HepG2 (cell line): ENCODE results near the gene PDK2.

Experiments used
- EZH2 ChIP-seq: conservative IDR thresholded peaks from 2 replicates; pipeline ENCODE4 v1.6.1; 2012; ENCODE audit warnings: mild to moderate bottlenecking, low read depth, low read length, moderate library complexity
- GATAD2A ChIP-seq: IDR thresholded peaks from 2 replicates; pipeline ENCODE4 v1.6.1; 2016
- HOXA5 ChIP-seq: sonication (generic); formaldehyde crosslinking; IDR thresholded peaks from 2 replicates; pipeline ENCODE4 v1.4.0; 2020; ENCODE audit warnings: missing genetic modification reagents
- POLR2AphosphoS5 ChIP-seq: IDR thresholded peaks from 2 replicates; pipeline ENCODE4 v1.6.1; 2012; ENCODE audit warnings: low read depth, low read length
- SOX6 ChIP-seq, 2 experiments: fragments of 450-650 bp in 1 of 2; sonication (generic) in 1 of 2; formaldehyde crosslinking in 1 of 2; IDR thresholded peaks; 2 replicates each; pipeline versions ENCODE4 v1.4.0 to v1.6.1; 2017 to 2020; ENCODE audit warnings: antibody characterized with exemption in 1 of 2, mild to moderate bottlenecking in 1 of 2, missing genetic modification reagents in 1 of 2
- TOPORS ChIP-seq: sonication (generic); formaldehyde crosslinking; IDR thresholded peaks from 2 replicates; pipeline ENCODE4 v1.8.0; 2023; ENCODE audit warnings: mild to moderate bottlenecking, missing genetic modification reagents
- ZKSCAN1 ChIP-seq: fragments of 150-350 bp; IDR thresholded peaks from 2 replicates; pipeline ENCODE4 v1.6.1; 2014; ENCODE audit warnings: low read length
- ZSCAN29 ChIP-seq: sonication (generic); formaldehyde crosslinking; conservative IDR thresholded peaks from 2 replicates; pipeline ENCODE4 v1.4.0; 2020; ENCODE audit warnings: mild to moderate bottlenecking, missing genetic modification reagents
- TF ChIP-seq, protein P1 (sequence below): sonication (generic); formaldehyde crosslinking; IDR thresholded peaks from 2 replicates; pipeline ENCODE4 v1.4.0; 2020; ENCODE audit warnings: missing genetic modification reagents, borderline replicate concordance
- TF ChIP-seq, protein P2 (sequence below): sonication (generic); formaldehyde crosslinking; IDR thresholded peaks from 2 replicates; pipeline ENCODE4 v1.5.0; 2020; ENCODE audit warnings: mild to moderate bottlenecking, missing genetic modification reagents, moderate library complexity
- TF ChIP-seq, protein P3 (sequence below): sonication (generic); formaldehyde crosslinking; IDR thresholded peaks from 2 replicates; pipeline ENCODE4 v1.4.0; 2020; ENCODE audit warnings: missing genetic modification reagents
- TF ChIP-seq, protein P4 (sequence below): sonication (generic); formaldehyde crosslinking; IDR thresholded peaks from 2 replicates; pipeline ENCODE4 v1.8.1; 2023; ENCODE audit warnings: mild to moderate bottlenecking, inconsistent platforms, moderate library complexity, missing genetic modification reagents, borderline replicate concordance
- TF ChIP-seq, protein P5 (sequence below): sonication (generic); formaldehyde crosslinking; IDR thresholded peaks from 2 replicates; pipeline ENCODE4 v1.4.0; 2020; ENCODE audit warnings: mild to moderate bottlenecking, missing genetic modification reagents

- no peak for TF ChIP-seq SOX6 (IDR thresholded peaks at IDR 0.05)
- TF ChIP-seq SOX6 (CRISPR knock-in tag; IDR thresholded peaks at IDR 0.05): no peak
- TF ChIP-seq ZKSCAN1: no peak
- TF ChIP-seq POLR2AphosphoS5: no peak
- TF ChIP-seq HOXA5: no peak
- TF ChIP-seq, protein P1, sequence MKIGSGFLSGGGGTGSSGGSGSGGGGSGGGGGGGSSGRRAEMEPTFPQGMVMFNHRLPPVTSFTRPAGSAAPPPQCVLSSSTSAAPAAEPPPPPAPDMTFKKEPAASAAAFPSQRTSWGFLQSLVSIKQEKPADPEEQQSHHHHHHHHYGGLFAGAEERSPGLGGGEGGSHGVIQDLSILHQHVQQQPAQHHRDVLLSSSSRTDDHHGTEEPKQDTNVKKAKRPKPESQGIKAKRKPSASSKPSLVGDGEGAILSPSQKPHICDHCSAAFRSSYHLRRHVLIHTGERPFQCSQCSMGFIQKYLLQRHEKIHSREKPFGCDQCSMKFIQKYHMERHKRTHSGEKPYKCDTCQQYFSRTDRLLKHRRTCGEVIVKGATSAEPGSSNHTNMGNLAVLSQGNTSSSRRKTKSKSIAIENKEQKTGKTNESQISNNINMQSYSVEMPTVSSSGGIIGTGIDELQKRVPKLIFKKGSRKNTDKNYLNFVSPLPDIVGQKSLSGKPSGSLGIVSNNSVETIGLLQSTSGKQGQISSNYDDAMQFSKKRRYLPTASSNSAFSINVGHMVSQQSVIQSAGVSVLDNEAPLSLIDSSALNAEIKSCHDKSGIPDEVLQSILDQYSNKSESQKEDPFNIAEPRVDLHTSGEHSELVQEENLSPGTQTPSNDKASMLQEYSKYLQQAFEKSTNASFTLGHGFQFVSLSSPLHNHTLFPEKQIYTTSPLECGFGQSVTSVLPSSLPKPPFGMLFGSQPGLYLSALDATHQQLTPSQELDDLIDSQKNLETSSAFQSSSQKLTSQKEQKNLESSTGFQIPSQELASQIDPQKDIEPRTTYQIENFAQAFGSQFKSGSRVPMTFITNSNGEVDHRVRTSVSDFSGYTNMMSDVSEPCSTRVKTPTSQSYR (CRISPR knock-in tag): no peak
- TF ChIP-seq, protein P2, sequence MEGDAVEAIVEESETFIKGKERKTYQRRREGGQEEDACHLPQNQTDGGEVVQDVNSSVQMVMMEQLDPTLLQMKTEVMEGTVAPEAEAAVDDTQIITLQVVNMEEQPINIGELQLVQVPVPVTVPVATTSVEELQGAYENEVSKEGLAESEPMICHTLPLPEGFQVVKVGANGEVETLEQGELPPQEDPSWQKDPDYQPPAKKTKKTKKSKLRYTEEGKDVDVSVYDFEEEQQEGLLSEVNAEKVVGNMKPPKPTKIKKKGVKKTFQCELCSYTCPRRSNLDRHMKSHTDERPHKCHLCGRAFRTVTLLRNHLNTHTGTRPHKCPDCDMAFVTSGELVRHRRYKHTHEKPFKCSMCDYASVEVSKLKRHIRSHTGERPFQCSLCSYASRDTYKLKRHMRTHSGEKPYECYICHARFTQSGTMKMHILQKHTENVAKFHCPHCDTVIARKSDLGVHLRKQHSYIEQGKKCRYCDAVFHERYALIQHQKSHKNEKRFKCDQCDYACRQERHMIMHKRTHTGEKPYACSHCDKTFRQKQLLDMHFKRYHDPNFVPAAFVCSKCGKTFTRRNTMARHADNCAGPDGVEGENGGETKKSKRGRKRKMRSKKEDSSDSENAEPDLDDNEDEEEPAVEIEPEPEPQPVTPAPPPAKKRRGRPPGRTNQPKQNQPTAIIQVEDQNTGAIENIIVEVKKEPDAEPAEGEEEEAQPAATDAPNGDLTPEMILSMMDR (CRISPR knock-in tag): no peak
- no peak for TF ChIP-seq EZH2
- no peak for TF ChIP-seq TOPORS (CRISPR knock-in tag)
- TF ChIP-seq ZSCAN29: no peak
- TF ChIP-seq, protein P3, sequence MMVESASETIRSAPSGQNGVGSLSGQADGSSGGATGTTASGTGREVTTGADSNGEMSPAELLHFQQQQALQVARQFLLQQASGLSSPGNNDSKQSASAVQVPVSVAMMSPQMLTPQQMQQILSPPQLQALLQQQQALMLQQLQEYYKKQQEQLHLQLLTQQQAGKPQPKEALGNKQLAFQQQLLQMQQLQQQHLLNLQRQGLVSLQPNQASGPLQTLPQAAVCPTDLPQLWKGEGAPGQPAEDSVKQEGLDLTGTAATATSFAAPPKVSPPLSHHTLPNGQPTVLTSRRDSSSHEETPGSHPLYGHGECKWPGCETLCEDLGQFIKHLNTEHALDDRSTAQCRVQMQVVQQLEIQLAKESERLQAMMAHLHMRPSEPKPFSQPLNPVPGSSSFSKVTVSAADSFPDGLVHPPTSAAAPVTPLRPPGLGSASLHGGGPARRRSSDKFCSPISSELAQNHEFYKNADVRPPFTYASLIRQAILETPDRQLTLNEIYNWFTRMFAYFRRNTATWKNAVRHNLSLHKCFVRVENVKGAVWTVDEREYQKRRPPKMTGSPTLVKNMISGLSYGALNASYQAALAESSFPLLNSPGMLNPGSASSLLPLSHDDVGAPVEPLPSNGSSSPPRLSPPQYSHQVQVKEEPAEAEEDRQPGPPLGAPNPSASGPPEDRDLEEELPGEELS (CRISPR knock-in tag): no peak
- TF ChIP-seq, protein P4, sequence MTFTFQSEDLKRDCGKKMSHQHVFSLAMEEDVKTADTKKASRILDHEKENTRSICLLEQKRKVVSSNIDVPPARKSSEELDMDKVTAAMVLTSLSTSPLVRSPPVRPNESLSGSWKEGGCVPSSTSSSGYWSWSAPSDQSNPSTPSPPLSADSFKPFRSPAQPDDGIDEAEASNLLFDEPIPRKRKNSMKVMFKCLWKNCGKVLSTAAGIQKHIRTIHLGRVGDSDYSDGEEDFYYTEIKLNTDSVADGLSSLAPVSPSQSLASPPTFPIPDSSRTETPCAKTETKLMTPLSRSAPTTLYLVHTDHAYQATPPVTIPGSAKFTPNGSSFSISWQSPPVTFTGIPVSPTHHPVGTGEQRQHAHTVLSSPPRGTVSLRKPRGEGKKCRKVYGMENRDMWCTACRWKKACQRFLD (CRISPR knock-in tag): no peak
- TF ChIP-seq, protein P5, sequence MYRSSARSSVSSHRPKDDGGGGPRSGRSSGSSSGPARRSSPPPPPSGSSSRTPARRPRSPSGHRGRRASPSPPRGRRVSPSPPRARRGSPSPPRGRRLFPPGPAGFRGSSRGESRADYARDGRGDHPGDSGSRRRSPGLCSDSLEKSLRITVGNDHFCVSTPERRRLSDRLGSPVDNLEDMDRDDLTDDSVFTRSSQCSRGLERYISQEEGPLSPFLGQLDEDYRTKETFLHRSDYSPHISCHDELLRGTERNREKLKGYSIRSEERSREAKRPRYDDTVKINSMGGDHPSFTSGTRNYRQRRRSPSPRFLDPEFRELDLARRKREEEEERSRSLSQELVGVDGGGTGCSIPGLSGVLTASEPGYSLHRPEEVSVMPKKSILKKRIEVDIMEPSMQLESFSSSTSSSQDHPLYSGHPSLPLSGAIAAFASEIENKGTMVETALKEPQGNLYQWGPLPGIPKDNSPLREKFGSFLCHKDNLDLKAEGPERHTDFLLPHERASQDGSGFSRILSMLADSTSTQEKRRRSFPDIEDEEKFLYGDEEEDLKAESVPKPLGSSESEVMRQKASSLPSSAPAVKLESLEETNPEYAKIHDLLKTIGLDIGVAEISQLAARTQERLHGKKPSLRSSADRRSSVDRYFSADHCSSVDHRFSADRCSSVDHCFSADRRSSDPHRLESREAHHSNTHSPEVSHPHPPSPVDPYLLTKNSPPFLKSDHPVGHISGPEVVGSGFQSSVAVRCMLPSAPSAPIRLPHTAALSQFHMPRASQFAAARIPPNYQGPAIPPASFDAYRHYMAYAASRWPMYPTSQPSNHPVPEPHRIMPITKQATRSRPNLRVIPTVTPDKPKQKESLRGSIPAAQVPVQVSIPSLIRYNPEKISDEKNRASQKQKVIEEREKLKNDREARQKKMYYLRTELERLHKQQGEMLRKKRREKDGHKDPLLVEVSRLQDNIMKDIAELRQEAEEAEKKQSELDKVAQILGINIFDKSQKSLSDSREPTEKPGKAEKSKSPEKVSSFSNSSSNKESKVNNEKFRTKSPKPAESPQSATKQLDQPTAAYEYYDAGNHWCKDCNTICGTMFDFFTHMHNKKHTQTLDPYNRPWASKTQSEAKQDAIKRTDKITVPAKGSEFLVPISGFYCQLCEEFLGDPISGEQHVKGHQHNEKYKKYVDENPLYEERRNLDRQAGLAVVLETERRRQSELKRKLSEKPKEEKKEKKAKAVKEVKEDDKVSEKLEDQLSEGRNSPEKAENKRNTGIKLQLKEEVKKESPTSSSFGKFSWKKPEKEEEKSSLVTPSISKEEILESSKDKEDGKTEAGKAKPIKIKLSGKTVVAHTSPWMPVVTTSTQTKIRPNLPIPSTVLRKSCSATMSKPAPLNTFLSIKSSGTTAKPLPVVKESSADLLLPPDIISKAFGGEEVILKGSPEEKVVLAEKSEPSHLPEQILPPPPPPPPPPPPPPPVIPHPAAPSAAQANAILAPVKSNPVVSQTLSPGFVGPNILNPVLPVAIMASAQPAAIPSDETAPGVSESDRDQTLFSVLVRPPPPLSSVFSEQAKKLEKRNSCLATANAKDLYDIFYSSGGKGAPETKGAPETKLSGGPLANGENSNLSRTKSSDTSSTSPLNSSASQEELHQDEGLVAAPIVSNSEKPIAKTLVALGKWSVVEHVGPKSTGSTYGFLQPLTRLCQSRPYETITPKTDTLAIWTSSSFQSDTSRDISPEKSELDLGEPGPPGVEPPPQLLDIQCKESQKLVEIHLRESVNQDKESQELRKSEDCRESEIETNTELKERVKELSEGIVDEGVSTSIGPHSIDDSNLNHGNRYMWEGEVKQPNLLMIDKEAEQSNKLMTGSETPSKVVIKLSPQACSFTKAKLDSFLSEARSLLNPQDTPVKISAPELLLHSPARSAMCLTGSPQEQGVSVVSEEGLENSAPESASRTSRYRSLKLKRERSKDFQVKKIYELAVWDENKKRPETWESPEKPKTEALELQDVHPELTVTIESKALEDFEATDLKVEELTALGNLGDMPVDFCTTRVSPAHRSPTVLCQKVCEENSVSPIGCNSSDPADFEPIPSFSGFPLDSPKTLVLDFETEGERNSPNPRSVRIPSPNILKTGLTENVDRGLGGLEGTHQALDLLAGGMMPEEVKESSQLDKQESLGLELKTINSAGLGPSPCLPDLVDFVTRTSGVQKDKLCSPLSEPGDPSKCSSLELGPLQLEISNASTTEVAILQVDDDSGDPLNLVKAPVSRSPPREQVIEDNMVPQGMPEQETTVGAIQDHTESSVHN (CRISPR knock-in tag): no peak
- no peak for TF ChIP-seq GATAD2A
Observed at GRCh38 chr17:50139185-50139783, 44.1 kb downstream of the PDK2 start.
